T-cell (primary cell): ENCODE data around the gene KCNE5. TPM values are rescaled to one million over a fixed set of nuclear protein-coding genes. Genes with fewer than 3 reads are reported as not detected.
"Not testable (repeated sequence)": the region's sequence is repeated elsewhere in the genome, so short reads cannot be mapped to it uniquely, and the experiment has no call there.

Source experiments
- ATAC-seq, 4 experiments: fragments of 200-7000 bp in 3 of 4; fragments of 150-1000 bp in 1 of 4; cut with Tn5 transposase; replicated peaks in 1 of 4; 1 replicate in 3 of 4; 2 replicates in 1 of 4; pipeline ENCODE4 v1.10.0; 2021; ENCODE audit warnings: moderate library complexity in 3 of 4, mild to moderate bottlenecking in 2 of 4, moderate number of reproducible peaks in 1 of 4
- CTCF ChIA-PET, 2 donors: fragments of 300-600 bp; sonication (Branson Sonifier 250); formaldehyde crosslinking; loops; one replicate each; lab custom pipeline; 2022; ENCODE audit warnings: antibody characterized with exemption in 2 of 2; lab: Charles Lee
- POLR2A ChIA-PET, 2 donors: fragments of 300-600 bp; sonication (Branson Sonifier 250); formaldehyde crosslinking; loops; one replicate each; lab custom pipeline; 2022; ENCODE audit warnings: antibody characterized with exemption in 2 of 2; lab: Charles Lee
- DNase-seq, 35 experiments: peaks; one replicate each; pipeline versions ENCODE4 v3.0.0 to v3.0.0-alpha.2; 2013 to 2023
- H3K27ac ChIP-seq: one replicate; pipeline ENCODE4 v1.5.1; 2013; ENCODE audit warnings: low read length
- H3K27me3 ChIP-seq, 2 experiments: replicated peaks in 1 of 2; 1 replicate in 1 of 2; 2 replicates in 1 of 2; pipeline versions ENCODE4 v1.6.1 to v1.7.0; 2013; ENCODE audit warnings: low read length in 1 of 2, mixed read lengths in 1 of 2; ENCODE audit not compliant: control insufficient read depth in 2 of 2, insufficient read depth in 2 of 2; ENCODE audit errors: extremely low read depth in 1 of 2
- H3K36me3 ChIP-seq, 2 donors: 1 replicate in 1 of 2; 2 replicates in 1 of 2; pipeline versions ENCODE4 v1.6.1 to v1.7.0; 2013; ENCODE audit warnings: low read length in 1 of 2; ENCODE audit not compliant: control insufficient read depth in 2 of 2, insufficient read depth in 1 of 2; ENCODE audit errors: extremely low read depth in 1 of 2
- H3K4me1 ChIP-seq, 2 experiments: 1 replicate in 1 of 2; 2 replicates in 1 of 2; pipeline versions ENCODE4 v1.6.1 to v1.7.0; 2013; ENCODE audit warnings: low read length in 2 of 2, mixed read lengths in 1 of 2; ENCODE audit not compliant: insufficient read depth in 2 of 2, control insufficient read depth in 1 of 2; ENCODE audit errors: extremely low read depth in 1 of 2
- H3K4me3 ChIP-seq, 2 donors: 1 replicate in 1 of 2; 2 replicates in 1 of 2; pipeline versions ENCODE4 v1.5.1 to v1.7.0; 2013; ENCODE audit warnings: mild to moderate bottlenecking in 2 of 2, low read length in 1 of 2, moderate library complexity in 1 of 2; ENCODE audit not compliant: control insufficient read depth in 1 of 2; ENCODE audit errors: extremely low read depth in 1 of 2
- H3K9me3 ChIP-seq: 2 replicates; pipeline ENCODE4 v1.7.0; 2013
- H3K27ac Mint-ChIP-seq, 2 donors: one replicate each; pipeline ENCODE4 v1.8.0; 2020 to 2021; ENCODE audit warnings: mild to moderate bottlenecking in 2 of 2, mixed read lengths in 2 of 2
- H3K27me3 Mint-ChIP-seq, 2 donors: one replicate each; pipeline ENCODE4 v1.8.0; 2021 to 2022; ENCODE audit warnings: mixed read lengths in 2 of 2
- H3K36me3 Mint-ChIP-seq: one replicate; pipeline ENCODE4 v1.8.0; 2021; ENCODE audit warnings: mixed read lengths
- H3K4me1 Mint-ChIP-seq, 3 donors: one replicate each; pipeline ENCODE4 v1.8.0; 2020 to 2022; ENCODE audit warnings: mixed read lengths in 3 of 3, mild to moderate bottlenecking in 1 of 3
- H3K4me3 Mint-ChIP-seq, 3 donors: one replicate each; pipeline ENCODE4 v1.8.0; 2020 to 2022; ENCODE audit warnings: mild to moderate bottlenecking in 3 of 3, mixed read lengths in 3 of 3, moderate library complexity in 3 of 3
- H3K9me3 Mint-ChIP-seq, 3 donors: one replicate each; pipeline ENCODE4 v1.8.0; 2020 to 2022; ENCODE audit warnings: mixed read lengths in 3 of 3
- WGBS: methylation state at CpG from one replicate; pipeline ENCODE4 v1.1.5; 2013; ENCODE audit warnings: missing lambda C conversion rate; ENCODE audit not compliant: insufficient coverage; 5-methylcytosine and 5-hydroxymethylcytosine counted together
- total RNA-seq, 35 experiments: library from RNA in 6 of 35; stranded (reverse) in 6 of 35; fragments of 120-200 nt in 1 of 35; gene quantifications; one replicate each; pipeline versions ENCODE4 v1.2.1 to v1.2.4 and lab custom pipeline; 2013 to 2026

KCNE5 gene
- total RNA-seq, 5 donors from 2014 or later (not counting 1 experiment from before 2014, with no cell fraction given) = 0.23 TPM; not detected in 4

DNA sequence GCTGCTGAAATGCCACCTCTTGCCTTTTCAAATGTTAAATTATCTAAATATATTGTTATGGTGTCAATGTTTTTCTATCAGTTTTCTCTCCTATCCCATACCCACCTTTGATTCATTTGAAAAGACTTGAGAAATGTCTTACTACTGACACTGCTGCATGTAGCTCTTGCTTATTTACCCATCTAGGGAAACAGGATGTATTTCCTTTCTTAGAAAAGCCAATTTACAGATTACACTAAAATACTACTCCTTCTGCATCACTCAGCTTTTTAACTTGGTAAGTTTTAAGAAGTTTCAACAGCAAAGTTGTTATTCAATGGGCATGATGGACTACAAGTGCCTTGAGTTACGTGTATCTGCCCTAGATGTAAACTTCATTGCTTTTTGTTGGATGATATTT lies 13.2 kb upstream of the KCNE5 start:
- Histone ChIP-seq H3K36me3 (no peaks in the 10 kb centered on the region), H3K9me3 (no peaks in the 10 kb centered on the region), H3K27me3 (no peaks in the 10 kb centered on the region), H3K4me3 (no peak overlapping the region), H3K27ac (no peak overlapping the region), H3K4me1 (peaks cover 0 to 3% of the 10 kb centered on the region in 2 experiments)
- H3K36me3 Mint-ChIP-seq = peaks cover 14% of the 10 kb centered on the region
- H3K9me3 Mint-ChIP-seq = no peaks in the 10 kb centered on the region
- no peak overlapping the region for H3K4me3 Mint-ChIP-seq
- ChIA-PET CTCF (no interaction called here), POLR2A (no interaction called here)
- ATAC-seq (no peak), DNase-seq (no peak)
- peaks cover 0 to 11% (median 9%) of the 10 kb centered on the region in 3 donors for H3K4me1 Mint-ChIP-seq
- no peak overlapping the region for H3K27ac Mint-ChIP-seq
- peaks cover 0 to 13% of the 10 kb centered on the region in 2 donors for H3K27me3 Mint-ChIP-seq
- WGBS = no CpG with 5 or more reads among the region's 1 CpG

GRCh38 chrX:109637477-109637876 lies 12.5 kb upstream of the KCNE5 start:
- H3K4me1 ChIP-seq, H3K27me3 ChIP-seq, ATAC-seq, DNase-seq, H3K9me3 ChIP-seq, H3K9me3 Mint-ChIP-seq, H3K4me3 ChIP-seq, H3K36me3 ChIP-seq, POLR2A ChIA-PET, H3K27ac ChIP-seq, CTCF ChIA-PET, H3K27ac Mint-ChIP-seq, H3K4me3 Mint-ChIP-seq: not testable (repeated sequence)
- Mint-ChIP-seq H3K4me1 (peaks cover 0 to 11% (median 9%) of the 10 kb centered on the region in 3 donors), H3K27me3 (peaks cover 0 to 13% of the 10 kb centered on the region in 2 donors), H3K36me3 (peaks cover 14% of the 10 kb centered on the region)
- no CpG with 5 or more reads among the region's 2 CpGs for WGBS

- Histone ChIP-seq H3K27me3 (no peaks in the 10 kb centered on the region), H3K9me3 (no peaks in the 10 kb centered on the region), H3K27ac (no peak overlapping the region), H3K4me3 (no peak overlapping the region), H3K36me3 (no peaks in the 10 kb centered on the region), H3K4me1 (peaks cover 0 to 3% of the 10 kb centered on the region in 2 experiments)
- H3K27ac Mint-ChIP-seq = no peak overlapping the region
- peaks cover 0 to 14% of the 10 kb centered on the region in 2 donors for H3K27me3 Mint-ChIP-seq
- ATAC-seq = no peak
- DNase-seq = peak in 1 of 35 experiments; percentile 19
- POLR2A ChIA-PET = interaction anchor here in 1 of 2 donors (0.6 kb wide), 1 partner anchor 34 kb away, joined by 3 read pairs; no protein-coding TSS in a partner anchor
- no peak overlapping the region for H3K4me3 Mint-ChIP-seq
- H3K36me3 Mint-ChIP-seq = peaks cover 14% of the 10 kb centered on the region
- CTCF ChIA-PET = interaction anchor here (1.1 to 2.6 kb wide), 3 partner anchors 142 to 150 kb away, joined by 3 to 24 read pairs (median 4); no protein-coding TSS in a partner anchor
- WGBS = no CpG with 5 or more reads among the region's 3 CpGs
- no peaks in the 10 kb centered on the region for H3K9me3 Mint-ChIP-seq
- H3K4me1 Mint-ChIP-seq = peaks cover 0 to 11% (median 9%) of the 10 kb centered on the region in 3 donors
Observed at GRCh38 chrX:109635146-109635545, 10.2 kb upstream of the KCNE5 start.

GRCh38 chrX:109632906-109633504 lies 8.0 kb upstream of the KCNE5 start:
- Histone ChIP-seq H3K27me3 (no peaks in the 10 kb centered on the region), H3K27ac (no peak overlapping the region), H3K4me1 (no peaks in the 10 kb centered on the region), H3K4me3 (no peak overlapping the region), H3K36me3 (no peaks in the 10 kb centered on the region), H3K9me3 (no peaks in the 10 kb centered on the region)
- no CpG with 5 or more reads among the region's 5 CpGs for WGBS
- peaks cover 2% of the 10 kb centered on the region for H3K36me3 Mint-ChIP-seq
- no peak overlapping the region for H3K4me3 Mint-ChIP-seq
- no peak for ATAC-seq
- H3K27ac Mint-ChIP-seq = no peak overlapping the region
- DNase-seq = peak in 1 of 35 experiments; percentile 2
- H3K9me3 Mint-ChIP-seq = no peaks in the 10 kb centered on the region
- CTCF ChIA-PET = interaction anchor here in 1 of 2 donors (0.6 kb wide), 1 partner anchor 139 kb away, joined by 3 read pairs; no protein-coding TSS in a partner anchor
- H3K4me1 Mint-ChIP-seq = no peaks in the 10 kb centered on the region
- POLR2A ChIA-PET = no interaction called here
- H3K27me3 Mint-ChIP-seq = peaks cover 0 to 20% of the 10 kb centered on the region in 2 donors

DNA sequence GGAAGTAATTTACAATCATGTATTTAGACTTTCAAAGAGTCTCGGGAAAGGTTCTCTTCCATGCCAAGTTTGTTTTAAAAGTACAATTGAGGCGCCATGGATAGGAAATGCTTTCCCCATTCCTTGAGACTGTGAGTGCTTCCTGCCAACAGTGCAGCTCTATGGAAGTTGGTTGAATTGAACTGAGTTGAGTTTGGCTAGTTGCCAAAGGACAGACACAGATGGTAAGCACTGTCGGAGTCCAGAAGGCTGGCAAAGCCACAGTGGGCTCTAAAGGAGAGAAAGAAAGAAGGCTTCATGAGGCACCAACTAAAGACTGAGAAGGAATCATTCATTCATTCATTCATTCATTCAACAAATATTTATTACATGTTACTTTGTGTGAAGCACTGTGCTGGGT lies 4.3 kb upstream of the KCNE5 start:
- H3K27me3 Mint-ChIP-seq = peaks cover 0 to 19% of the 10 kb centered on the region in 2 donors
- H3K27ac Mint-ChIP-seq = no peak overlapping the region
- CTCF ChIA-PET = no interaction called here
- ATAC-seq (no peak), DNase-seq (no peak)
- no peaks in the 10 kb centered on the region for H3K9me3 Mint-ChIP-seq
- Histone ChIP-seq H3K9me3 (no peaks in the 10 kb centered on the region), H3K27me3 (no peaks in the 10 kb centered on the region), H3K27ac (no peak overlapping the region), H3K4me3 (no peak overlapping the region), H3K4me1 (no peaks in the 10 kb centered on the region), H3K36me3 (no peaks in the 10 kb centered on the region)
- H3K4me3 Mint-ChIP-seq = no peak overlapping the region
- H3K4me1 Mint-ChIP-seq = no peaks in the 10 kb centered on the region
- WGBS = no CpG with 5 or more reads among the region's 3 CpGs
- POLR2A ChIA-PET = no interaction called here
- no peaks in the 10 kb centered on the region for H3K36me3 Mint-ChIP-seq

DNA sequence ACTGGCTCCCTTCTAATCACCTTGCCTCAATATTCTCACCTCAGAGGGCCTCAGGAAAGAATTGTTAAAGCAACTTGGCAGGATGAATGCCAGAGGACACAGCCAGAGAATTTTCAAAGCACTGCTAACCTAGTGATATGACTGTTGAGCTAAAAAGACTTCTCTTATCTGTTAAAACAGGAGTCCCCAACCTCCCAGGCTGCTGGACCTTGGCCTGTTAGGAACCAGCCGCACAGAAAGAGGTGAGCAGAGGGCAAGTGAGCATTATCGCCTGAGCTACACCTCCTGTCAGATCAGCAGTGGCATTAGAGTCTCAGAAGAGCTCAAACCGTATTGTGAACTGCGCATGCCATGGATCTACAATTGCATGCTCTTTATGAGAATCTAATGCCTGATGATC lies 1.7 kb upstream of the KCNE5 start:
- Mint-ChIP-seq H3K4me1 (no peaks in the 10 kb centered on the region), H3K27ac (no peak overlapping the region), H3K27me3 (peaks cover 0 to 19% of the 10 kb centered on the region in 2 donors), H3K36me3 (no peaks in the 10 kb centered on the region), H3K4me3 (no peak overlapping the region), H3K9me3 (no peaks in the 10 kb centered on the region)
- DNase-seq (no peak), ATAC-seq (no peak)
- ChIA-PET POLR2A (no interaction called here), CTCF (no interaction called here)
- Histone ChIP-seq H3K27ac (no peak overlapping the region), H3K27me3 (no peaks in the 10 kb centered on the region), H3K9me3 (no peaks in the 10 kb centered on the region), H3K4me1 (no peaks in the 10 kb centered on the region), H3K4me3 (no peak overlapping the region), H3K36me3 (no peaks in the 10 kb centered on the region)
- 100% methylated on average over 2 of the region's 4 CpGs for WGBS
